Fibroblast of peridontal ligament (primary cell): ENCODE results near the gene KRT84.

Experiments
- DNase-seq: peaks from one replicate; pipeline ENCODE4 v3.0.0-alpha.2; 2010; ENCODE audit errors: extremely low read depth

Gene KRT84

GRCh38 chr12:52383331-52383730, 2.1 kb downstream of the KRT84 start:
- DNase-seq = no peak

- DNase-seq = no peak
Observed at GRCh38 chr12:52382854-52383253, 2.6 kb downstream of the KRT84 start.

GRCh38 chr12:52381206-52381605, 4.2 kb downstream of the KRT84 start:
- DNase-seq = no peak

GRCh38 chr12:52380271-52380694, 5.2 kb downstream of the KRT84 start:
- no peak for DNase-seq

- no peak for DNase-seq
Observed at GRCh38 chr12:52379536-52379935, 5.9 kb downstream of the KRT84 start.

- DNase-seq = no peak
Observed at GRCh38 chr12:52378091-52378490, 7.4 kb downstream of the KRT84 start.

GRCh38 chr12:52377266-52377665, 8.2 kb downstream of the KRT84 start:
- DNase-seq = no peak

GRCh38 chr12:52372216-52373154, 13.0 kb downstream of the KRT84 start:
- peak; percentile 94 for DNase-seq

- no peak for DNase-seq
Observed at GRCh38 chr12:52371716-52372115, 13.7 kb downstream of the KRT84 start.

GRCh38 chr12:52370926-52371608, 14.4 kb downstream of the KRT84 start:
- peak; percentile 92 for DNase-seq

GRCh38 chr12:52369809-52370208, 15.6 kb downstream of the KRT84 start:
- DNase-seq = no peak

- DNase-seq = no peak
Observed at GRCh38 chr12:52369211-52369610, 16.2 kb downstream of the KRT84 start.

- no peak for DNase-seq
Observed at GRCh38 chr12:52368508-52368907, 16.9 kb downstream of the KRT84 start.

GRCh38 chr12:52367876-52368275, 17.6 kb downstream of the KRT84 start:
- no peak for DNase-seq

- DNase-seq = no peak
Observed at GRCh38 chr12:52366738-52367485, 18.5 kb downstream of the KRT84 start, which contains the start of gene KRT85. Gene KRT85 (minus strand): TSS chr12:52367481. CDS start chr12:52367405, 76 bp downstream.

- DNase-seq = no peak
Observed at GRCh38 chr12:52364901-52365489, 20.5 kb downstream of the KRT84 start.

- DNase-seq = no peak
Observed at GRCh38 chr12:52364061-52364460, 21.4 kb downstream of the KRT84 start.

GRCh38 chr12:52363111-52363679, 22.3 kb downstream of the KRT84 start:
- DNase-seq = no peak

- DNase-seq = no peak
Observed at GRCh38 chr12:52362118-52362726, 23.2 kb downstream of the KRT84 start.

- DNase-seq = no peak
Observed at GRCh38 chr12:52361553-52361952, 23.9 kb downstream of the KRT84 start.
